NAMALWA (cell line): ENCODE measurements around the gene TRIP12.
"Not testable (repeated sequence)": the region's sequence is repeated elsewhere in the genome, so short reads cannot be mapped to it uniquely, and the experiment has no call there.

ENCODE experiments used
- DNase-seq: peaks from one replicate; pipeline ENCODE4 v3.0.0-alpha.2; 2015; ENCODE audit warnings: low spot score

The TRIP12 gene

GRCh38 chr2:229921892-229922448 lies at the start of gene TRIP12:
TSS of gene TRIP12 (minus strand) at chr2:229922009. CDS start at chr2:229880079, 41,930 bp downstream.
- peak; percentile 95 for DNase-seq

- no peak for DNase-seq
These were observed 49.5 kb upstream of the TRIP12 start for GRCh38 chr2:229971298-229971790.

- DNase-seq, result no peak
These were observed 48.6 kb upstream of the TRIP12 start for GRCh38 chr2:229970406-229970805.

GRCh38 chr2:229969921-229970320 lies 48.1 kb upstream of the TRIP12 start:
- no peak for DNase-seq

- DNase-seq, result not testable (repeated sequence)
These were observed 41.8 kb upstream of the TRIP12 start for GRCh38 chr2:229963596-229963995.

- DNase-seq, result no peak
These were observed 34.7 kb upstream of the TRIP12 start for GRCh38 chr2:229956491-229956890.

- no peak for DNase-seq
These were observed 33.9 kb upstream of the TRIP12 start for GRCh38 chr2:229955663-229956062.

GRCh38 chr2:229952256-229952835 lies 30.5 kb upstream of the TRIP12 start:
- DNase-seq, result no peak

GRCh38 chr2:229947544-229947943 lies 25.7 kb upstream of the TRIP12 start:
- no peak for DNase-seq

- DNase-seq, result no peak
These were observed 24.2 kb upstream of the TRIP12 start for GRCh38 chr2:229945975-229946374.

- no peak for DNase-seq
These were observed 22.1 kb upstream of the TRIP12 start for GRCh38 chr2:229943770-229944449.

GRCh38 chr2:229943171-229943570 lies 21.4 kb upstream of the TRIP12 start:
- DNase-seq, result no peak

- no peak for DNase-seq
These were observed 20.9 kb upstream of the TRIP12 start for GRCh38 chr2:229942671-229943070.

- no peak for DNase-seq
These were observed 15.7 kb upstream of the TRIP12 start for GRCh38 chr2:229937537-229937936.

- DNase-seq, result no peak
These were observed 9.4 kb upstream of the TRIP12 start for GRCh38 chr2:229931241-229931640.

- DNase-seq, result no peak
These were observed 8.8 kb upstream of the TRIP12 start for GRCh38 chr2:229930656-229931055.

GRCh38 chr2:229927817-229928321 lies 6.1 kb upstream of the TRIP12 start:
- no peak for DNase-seq

GRCh38 chr2:229925201-229925600 lies 3.4 kb upstream of the TRIP12 start:
- DNase-seq, result no peak

- not testable (repeated sequence) for DNase-seq
These were observed 2.7 kb upstream of the TRIP12 start for GRCh38 chr2:229924541-229924940.

GRCh38 chr2:229922449-229923386 lies 909 bp upstream of the TRIP12 start, which contains the start of gene FBXO36:
TSS of gene FBXO36 (plus strand) at chr2:229922503. CDS start at chr2:229922514, 11 bp downstream.
- DNase-seq, result peak; percentile 91

- peak; percentile 39 for DNase-seq
These were observed 513 bp downstream of the TRIP12 start for GRCh38 chr2:229921101-229921891.
